Endodermal cell (in vitro differentiated cells): ENCODE results near the gene DCTPP1. TPM values are rescaled to one million over a fixed set of nuclear protein-coding genes. Genes with fewer than 3 reads are reported as not detected.

Experiments
- DNase-seq: peaks from one replicate; pipeline ENCODE4 v3.0.0-alpha.2; 2017
- H3K27ac ChIP-seq: 2 replicates; pipeline ENCODE4 v1.5.1; 2013; ENCODE audit warnings: mild to moderate bottlenecking, low read depth, low read length, moderate library complexity
- H3K27me3 ChIP-seq: 2 replicates; pipeline ENCODE4 v1.6.1; 2013; ENCODE audit warnings: mild to moderate bottlenecking, low read length, moderate library complexity; ENCODE audit not compliant: insufficient read depth, control insufficient read depth, poor library complexity, severe bottlenecking
- H3K36me3 ChIP-seq: 2 replicates; pipeline ENCODE4 v1.7.0; 2013; ENCODE audit warnings: mild to moderate bottlenecking, low read length, moderate library complexity; ENCODE audit not compliant: control insufficient read depth, insufficient read depth
- H3K4me1 ChIP-seq: one replicate; pipeline ENCODE4 v1.7.0; 2013; ENCODE audit warnings: low read length; ENCODE audit not compliant: control insufficient read depth, insufficient read depth
- H3K4me3 ChIP-seq: 2 replicates; pipeline ENCODE4 v1.5.1; 2013; ENCODE audit warnings: mild to moderate bottlenecking, low read length, moderate library complexity
- H3K9ac ChIP-seq: 2 replicates; pipeline ENCODE4 v1.6.1; 2013; ENCODE audit warnings: mild to moderate bottlenecking, low read length, moderate library complexity; ENCODE audit not compliant: poor library complexity, severe bottlenecking; ENCODE audit errors: extremely low read depth
- H3K9me3 ChIP-seq: 2 replicates; pipeline ENCODE4 v1.6.1; 2013; ENCODE audit warnings: mild to moderate bottlenecking, low read length, moderate library complexity; ENCODE audit not compliant: control insufficient read depth
- H3K27ac Mint-ChIP-seq: 2 replicates; pipeline ENCODE4 v1.8.0; 2020; ENCODE audit warnings: mixed read lengths
- H3K27me3 Mint-ChIP-seq: 2 replicates; pipeline ENCODE4 v1.8.0; 2021; ENCODE audit warnings: mild to moderate bottlenecking, mixed read lengths; ENCODE audit not compliant: insufficient read depth
- H3K36me3 Mint-ChIP-seq: 2 replicates; pipeline ENCODE4 v1.8.0; 2020; ENCODE audit warnings: low read depth, mixed read lengths
- H3K4me1 Mint-ChIP-seq: 2 replicates; pipeline ENCODE4 v1.8.0; 2020; ENCODE audit warnings: mixed read lengths
- H3K4me3 Mint-ChIP-seq: 2 replicates; pipeline ENCODE4 v1.8.0; 2020; ENCODE audit warnings: mild to moderate bottlenecking, moderate library complexity, mixed read lengths
- H3K9me3 Mint-ChIP-seq: 2 replicates; pipeline ENCODE4 v1.8.0; 2020; ENCODE audit warnings: mild to moderate bottlenecking, mixed read lengths
- WGBS, 2 experiments: methylation state at CpG; one replicate each; pipeline versions ENCODE4 v1.1.5 to v1.1.7; 2013; ENCODE audit warnings: missing lambda C conversion rate in 2 of 2, mixed read lengths in 1 of 2; ENCODE audit not compliant: insufficient coverage in 1 of 2, insufficient read length in 1 of 2; 5-methylcytosine and 5-hydroxymethylcytosine counted together
- total RNA-seq, 2 donors: library from RNA; stranded (reverse); fragmentation: NEBNext Ultra II Directional in 1 of 2; extraction: Animal tissue kit (Norgen Biotek cat#: 25700) in 1 of 2; gene quantifications; 2 replicates in 1 of 2; 3 replicates in 1 of 2; pipeline ENCODE4 v1.2.1, GENCODE V29; 2021
- TF ChIP-seq, protein P1 (sequence below): fragments of 200-600 bp; sonication (generic); conservative IDR thresholded peaks from 2 replicates; pipeline ENCODE4 v1.5.0; 2021; ENCODE audit warnings: antibody characterized with exemption, mild to moderate bottlenecking

DCTPP1 gene
- total RNA-seq, 2 donors from 2014 or later, result 54.8 to 61.9 TPM

DNA sequence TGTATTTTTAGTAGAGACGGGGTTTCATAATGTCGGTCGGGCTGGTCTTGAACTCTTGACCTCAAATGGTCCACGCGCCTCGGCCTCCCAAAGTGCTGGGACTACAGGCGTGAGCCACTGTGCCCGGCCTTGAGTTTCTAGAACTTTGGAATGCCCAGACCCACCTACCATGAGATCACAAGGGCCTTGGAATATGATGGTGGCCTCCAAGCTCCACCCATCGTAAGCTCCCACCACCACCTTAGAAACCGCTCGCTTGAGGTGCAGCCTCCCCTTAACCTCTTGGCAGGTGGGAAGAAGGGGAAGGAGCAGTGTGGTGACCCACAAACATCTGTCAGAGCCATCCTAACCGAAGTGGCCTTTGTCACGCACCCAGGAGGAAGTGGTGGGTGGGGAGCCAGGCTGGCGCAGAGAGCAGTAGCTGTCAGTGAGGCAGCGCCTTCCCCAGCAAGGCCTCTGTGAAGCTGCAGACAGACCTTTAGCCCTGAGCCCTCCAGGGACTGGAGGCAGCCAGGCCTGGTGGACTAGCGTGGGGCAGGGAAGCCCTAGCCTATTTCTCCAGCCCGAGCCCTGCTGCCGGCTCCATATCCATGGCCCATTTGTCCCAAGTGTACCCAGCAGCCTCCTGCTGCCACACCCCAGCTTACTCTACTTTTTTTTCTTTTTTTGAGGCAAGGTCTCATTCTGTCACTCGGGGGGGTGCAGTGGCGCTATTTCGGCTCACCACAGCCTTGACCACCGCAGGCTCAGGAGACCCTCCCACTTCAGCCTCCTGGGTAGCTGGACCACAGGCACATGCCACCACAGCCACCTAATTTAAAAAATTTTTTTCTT is 28.9 kb upstream of the DCTPP1 start:
- Histone ChIP-seq H3K9ac (no peak overlapping the region), H3K4me3 (no peak overlapping the region), H3K27ac (no peak overlapping the region), H3K9me3 (no peaks in the 10 kb centered on the region), H3K36me3 (no peaks in the 10 kb centered on the region), H3K4me1 (no peaks in the 10 kb centered on the region), H3K27me3 (no peaks in the 10 kb centered on the region)
- H3K4me1 Mint-ChIP-seq, result peaks cover 16% of the 10 kb centered on the region
- H3K9me3 Mint-ChIP-seq, result peaks cover 3% of the 10 kb centered on the region
- TF ChIP-seq, protein P1, sequence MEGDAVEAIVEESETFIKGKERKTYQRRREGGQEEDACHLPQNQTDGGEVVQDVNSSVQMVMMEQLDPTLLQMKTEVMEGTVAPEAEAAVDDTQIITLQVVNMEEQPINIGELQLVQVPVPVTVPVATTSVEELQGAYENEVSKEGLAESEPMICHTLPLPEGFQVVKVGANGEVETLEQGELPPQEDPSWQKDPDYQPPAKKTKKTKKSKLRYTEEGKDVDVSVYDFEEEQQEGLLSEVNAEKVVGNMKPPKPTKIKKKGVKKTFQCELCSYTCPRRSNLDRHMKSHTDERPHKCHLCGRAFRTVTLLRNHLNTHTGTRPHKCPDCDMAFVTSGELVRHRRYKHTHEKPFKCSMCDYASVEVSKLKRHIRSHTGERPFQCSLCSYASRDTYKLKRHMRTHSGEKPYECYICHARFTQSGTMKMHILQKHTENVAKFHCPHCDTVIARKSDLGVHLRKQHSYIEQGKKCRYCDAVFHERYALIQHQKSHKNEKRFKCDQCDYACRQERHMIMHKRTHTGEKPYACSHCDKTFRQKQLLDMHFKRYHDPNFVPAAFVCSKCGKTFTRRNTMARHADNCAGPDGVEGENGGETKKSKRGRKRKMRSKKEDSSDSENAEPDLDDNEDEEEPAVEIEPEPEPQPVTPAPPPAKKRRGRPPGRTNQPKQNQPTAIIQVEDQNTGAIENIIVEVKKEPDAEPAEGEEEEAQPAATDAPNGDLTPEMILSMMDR, result no peak
- no peak overlapping the region for H3K27ac Mint-ChIP-seq
- 91% methylated on average over 13 to 22 of the region's 22 CpGs for WGBS, 2 experiments
- no peak overlapping the region for H3K4me3 Mint-ChIP-seq
- no peaks in the 10 kb centered on the region for H3K36me3 Mint-ChIP-seq
- no peak for DNase-seq
- no peaks in the 10 kb centered on the region for H3K27me3 Mint-ChIP-seq

DNA sequence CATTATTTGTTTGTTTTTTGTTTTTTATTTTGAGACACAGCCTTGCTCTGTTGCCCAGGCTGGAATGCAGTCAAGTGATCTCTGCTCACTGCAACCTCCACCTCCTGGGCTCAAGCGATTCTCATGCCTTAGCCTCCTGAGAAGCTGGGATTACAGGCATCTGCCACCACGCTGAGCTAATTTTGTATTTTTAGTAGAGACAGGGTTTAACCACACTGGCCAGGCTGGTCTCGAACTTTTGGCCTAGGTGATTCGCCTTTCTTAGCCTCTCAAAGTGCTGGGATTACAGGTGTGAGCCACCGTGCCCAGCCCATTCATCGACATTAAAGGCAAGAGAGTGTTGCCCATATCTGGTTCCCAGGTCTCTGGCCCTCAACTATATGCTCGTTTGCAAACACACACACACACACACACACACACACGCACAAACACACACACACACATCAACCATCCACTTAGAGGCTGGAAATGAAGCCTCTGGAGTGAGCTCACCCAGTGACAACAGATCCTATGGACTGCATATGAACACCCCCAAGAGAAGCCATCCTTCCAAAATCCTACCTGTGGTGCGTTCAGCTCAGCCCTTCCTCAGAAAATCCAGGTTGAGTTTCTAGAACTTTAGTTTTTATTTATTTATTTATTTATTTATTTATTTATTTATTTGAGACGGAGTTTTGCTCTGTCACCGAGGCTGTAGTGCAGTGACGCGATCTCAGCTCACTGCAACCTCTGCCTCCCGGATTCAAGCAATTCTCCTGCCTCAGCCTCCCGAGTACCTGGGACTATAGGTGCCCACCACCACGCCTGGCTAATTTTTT is 28.1 kb upstream of the DCTPP1 start:
- Histone ChIP-seq H3K27ac (no peak overlapping the region), H3K9ac (no peak overlapping the region), H3K27me3 (no peaks in the 10 kb centered on the region), H3K36me3 (no peaks in the 10 kb centered on the region), H3K4me3 (no peak overlapping the region), H3K9me3 (no peaks in the 10 kb centered on the region), H3K4me1 (no peaks in the 10 kb centered on the region)
- Mint-ChIP-seq H3K27ac (no peak overlapping the region), H3K36me3 (no peaks in the 10 kb centered on the region), H3K4me3 (no peak overlapping the region), H3K27me3 (no peaks in the 10 kb centered on the region), H3K9me3 (no peaks in the 10 kb centered on the region), H3K4me1 (peaks cover 17% of the 10 kb centered on the region)
- DNase-seq, result no peak
- 87 to 92% methylated on average over 12 to 16 of the region's 16 CpGs for WGBS, 2 experiments
- TF ChIP-seq, protein P1, result no peak

DNA sequence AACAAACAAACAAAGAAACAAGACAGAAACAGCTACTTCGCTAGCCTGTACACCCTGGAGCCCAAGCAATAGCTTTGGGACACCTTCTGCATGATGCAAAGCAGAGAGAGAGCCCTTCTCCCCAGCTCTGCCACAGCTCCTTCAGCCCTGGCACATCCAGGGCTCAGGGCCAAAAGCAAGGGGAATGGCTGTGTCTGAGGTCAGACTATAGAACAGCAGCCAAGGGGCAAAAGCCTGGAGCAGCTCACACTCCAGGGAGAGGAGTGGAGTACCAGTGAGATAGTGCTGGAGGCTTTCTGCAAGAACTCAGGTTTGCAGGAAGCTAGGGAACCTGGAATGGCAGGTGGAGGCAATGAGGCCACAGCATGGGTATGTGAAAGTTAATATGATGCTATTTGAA is 27.4 kb upstream of the DCTPP1 start:
- Histone ChIP-seq H3K27me3 (no peaks in the 10 kb centered on the region), H3K9ac (no peak overlapping the region), H3K27ac (no peak overlapping the region), H3K9me3 (no peaks in the 10 kb centered on the region), H3K36me3 (no peaks in the 10 kb centered on the region), H3K4me1 (no peaks in the 10 kb centered on the region), H3K4me3 (no peak overlapping the region)
- Mint-ChIP-seq H3K36me3 (no peaks in the 10 kb centered on the region), H3K4me1 (peaks cover 22% of the 10 kb centered on the region), H3K27ac (no peak overlapping the region), H3K4me3 (no peak overlapping the region), H3K27me3 (no peaks in the 10 kb centered on the region), H3K9me3 (no peaks in the 10 kb centered on the region)
- TF ChIP-seq, protein P1, result no peak
- no peak for DNase-seq
- 92% methylated on average over 1 of the region's 1 CpG; no CpG with 5 or more reads in 1 of the 2 experiments for WGBS, 2 experiments
